HL-60 (cell line): ENCODE measurements around the gene SLC39A9.

ENCODE experiments used
- DNase-seq, 2 experiments: peaks; one replicate each; pipeline ENCODE4 v3.0.0-alpha.2; 2010 to 2020; ENCODE audit warnings: low read depth in 1 of 2, low spot score in 1 of 2
- H3K27ac ChIP-seq: fragments of 250-450 bp; sonication (Bioruptor Pico); replicated peaks from 2 replicates; pipeline ENCODE4 v1.5.1; 2020; ENCODE audit warnings: mild to moderate bottlenecking, moderate library complexity
- H3K27me3 ChIP-seq: fragments of 250-450 bp; sonication (Bioruptor Pico); 2 replicates; pipeline ENCODE4 v1.5.1; 2021; ENCODE audit warnings: mild to moderate bottlenecking, moderate library complexity; ENCODE audit not compliant: insufficient read depth, poor library complexity, severe bottlenecking
- H3K4me3 ChIP-seq: replicated peaks from 2 replicates; pipeline ENCODE4 v1.5.1; 2011; ENCODE audit warnings: mild to moderate bottlenecking, control low read depth, low read length; ENCODE audit not compliant: insufficient read depth
- GABPA ChIP-seq: IDR thresholded peaks from 2 replicates; pipeline ENCODE4 v1.6.1; 2012; ENCODE audit warnings: low read depth
- POLR2AphosphoS5 ChIP-seq: IDR thresholded peaks from 2 replicates; pipeline ENCODE4 v1.6.1; 2012; ENCODE audit warnings: low read depth
- SPI1 ChIP-seq: IDR thresholded peaks from 2 replicates; pipeline ENCODE4 v1.6.1; 2012; ENCODE audit warnings: low read depth, mild to moderate bottlenecking, borderline replicate concordance
- TF ChIP-seq, protein P1 (sequence below): IDR thresholded peaks from one replicate; pipeline ENCODE4 v1.5.1; 2011; ENCODE audit warnings: low read length, control low read depth, inconsistent platforms; ENCODE audit not compliant: insufficient read depth
- TF ChIP-seq, protein P2 (sequence below): IDR thresholded peaks from 2 replicates; pipeline ENCODE4 v1.6.1; 2012; ENCODE audit warnings: low read depth; ENCODE audit not compliant: insufficient replicate concordance

SLC39A9 gene

GRCh38 chr14:69459122-69459521 lies 60.6 kb downstream of the SLC39A9 start:
- Histone ChIP-seq H3K27me3 (no peaks in the 10 kb centered on the region), H3K27ac (no peak overlapping the region), H3K4me3 (no peak overlapping the region)
- no peak for DNase-seq
- TF ChIP-seq SPI1 (no peak), GABPA (no peak), POLR2AphosphoS5 (no peak)
- TF ChIP-seq, protein P1, sequence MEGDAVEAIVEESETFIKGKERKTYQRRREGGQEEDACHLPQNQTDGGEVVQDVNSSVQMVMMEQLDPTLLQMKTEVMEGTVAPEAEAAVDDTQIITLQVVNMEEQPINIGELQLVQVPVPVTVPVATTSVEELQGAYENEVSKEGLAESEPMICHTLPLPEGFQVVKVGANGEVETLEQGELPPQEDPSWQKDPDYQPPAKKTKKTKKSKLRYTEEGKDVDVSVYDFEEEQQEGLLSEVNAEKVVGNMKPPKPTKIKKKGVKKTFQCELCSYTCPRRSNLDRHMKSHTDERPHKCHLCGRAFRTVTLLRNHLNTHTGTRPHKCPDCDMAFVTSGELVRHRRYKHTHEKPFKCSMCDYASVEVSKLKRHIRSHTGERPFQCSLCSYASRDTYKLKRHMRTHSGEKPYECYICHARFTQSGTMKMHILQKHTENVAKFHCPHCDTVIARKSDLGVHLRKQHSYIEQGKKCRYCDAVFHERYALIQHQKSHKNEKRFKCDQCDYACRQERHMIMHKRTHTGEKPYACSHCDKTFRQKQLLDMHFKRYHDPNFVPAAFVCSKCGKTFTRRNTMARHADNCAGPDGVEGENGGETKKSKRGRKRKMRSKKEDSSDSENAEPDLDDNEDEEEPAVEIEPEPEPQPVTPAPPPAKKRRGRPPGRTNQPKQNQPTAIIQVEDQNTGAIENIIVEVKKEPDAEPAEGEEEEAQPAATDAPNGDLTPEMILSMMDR, result no peak
- TF ChIP-seq, protein P2, sequence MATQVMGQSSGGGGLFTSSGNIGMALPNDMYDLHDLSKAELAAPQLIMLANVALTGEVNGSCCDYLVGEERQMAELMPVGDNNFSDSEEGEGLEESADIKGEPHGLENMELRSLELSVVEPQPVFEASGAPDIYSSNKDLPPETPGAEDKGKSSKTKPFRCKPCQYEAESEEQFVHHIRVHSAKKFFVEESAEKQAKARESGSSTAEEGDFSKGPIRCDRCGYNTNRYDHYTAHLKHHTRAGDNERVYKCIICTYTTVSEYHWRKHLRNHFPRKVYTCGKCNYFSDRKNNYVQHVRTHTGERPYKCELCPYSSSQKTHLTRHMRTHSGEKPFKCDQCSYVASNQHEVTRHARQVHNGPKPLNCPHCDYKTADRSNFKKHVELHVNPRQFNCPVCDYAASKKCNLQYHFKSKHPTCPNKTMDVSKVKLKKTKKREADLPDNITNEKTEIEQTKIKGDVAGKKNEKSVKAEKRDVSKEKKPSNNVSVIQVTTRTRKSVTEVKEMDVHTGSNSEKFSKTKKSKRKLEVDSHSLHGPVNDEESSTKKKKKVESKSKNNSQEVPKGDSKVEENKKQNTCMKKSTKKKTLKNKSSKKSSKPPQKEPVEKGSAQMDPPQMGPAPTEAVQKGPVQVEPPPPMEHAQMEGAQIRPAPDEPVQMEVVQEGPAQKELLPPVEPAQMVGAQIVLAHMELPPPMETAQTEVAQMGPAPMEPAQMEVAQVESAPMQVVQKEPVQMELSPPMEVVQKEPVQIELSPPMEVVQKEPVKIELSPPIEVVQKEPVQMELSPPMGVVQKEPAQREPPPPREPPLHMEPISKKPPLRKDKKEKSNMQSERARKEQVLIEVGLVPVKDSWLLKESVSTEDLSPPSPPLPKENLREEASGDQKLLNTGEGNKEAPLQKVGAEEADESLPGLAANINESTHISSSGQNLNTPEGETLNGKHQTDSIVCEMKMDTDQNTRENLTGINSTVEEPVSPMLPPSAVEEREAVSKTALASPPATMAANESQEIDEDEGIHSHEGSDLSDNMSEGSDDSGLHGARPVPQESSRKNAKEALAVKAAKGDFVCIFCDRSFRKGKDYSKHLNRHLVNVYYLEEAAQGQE, result no peak

- TF ChIP-seq POLR2AphosphoS5, result no peak
- TF ChIP-seq, protein P1, result peak; percentile 29
- no peak for TF ChIP-seq GABPA
- no peak for TF ChIP-seq SPI1
- H3K27ac ChIP-seq, result no peak overlapping the region
- no peaks in the 10 kb centered on the region for H3K27me3 ChIP-seq
- H3K4me3 ChIP-seq, result no peak overlapping the region
- DNase-seq, result peak; percentile 29 to 40
Measured at GRCh38 chr14:69460093-69460701, 61.7 kb downstream of the SLC39A9 start.

DNA sequence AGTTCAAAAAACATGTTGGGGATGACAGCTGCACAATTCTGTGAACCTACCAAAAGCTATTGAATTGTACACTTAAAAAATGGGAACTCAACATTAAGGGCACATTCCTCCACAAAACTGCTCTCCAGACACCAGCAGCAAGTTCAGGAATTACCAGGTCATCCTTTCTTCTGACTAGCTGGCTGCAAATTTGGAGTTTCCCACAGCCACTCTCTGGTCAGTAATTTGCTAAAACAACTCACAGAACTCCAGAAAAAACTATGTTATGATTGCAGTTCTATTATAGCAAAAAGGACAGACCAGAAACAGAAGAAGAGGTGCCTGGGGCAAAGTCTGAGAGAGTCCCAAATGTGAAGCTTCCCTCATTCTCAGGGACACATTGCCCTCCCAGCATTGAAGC lies 65.9 kb downstream of the SLC39A9 start:
- DNase-seq, result no peak
- TF ChIP-seq GABPA, result no peak
- TF ChIP-seq POLR2AphosphoS5, result no peak
- TF ChIP-seq, protein P1, result no peak
- no peak for TF ChIP-seq SPI1
- TF ChIP-seq, protein P2, result no peak
- no peak overlapping the region for H3K27ac ChIP-seq

DNA sequence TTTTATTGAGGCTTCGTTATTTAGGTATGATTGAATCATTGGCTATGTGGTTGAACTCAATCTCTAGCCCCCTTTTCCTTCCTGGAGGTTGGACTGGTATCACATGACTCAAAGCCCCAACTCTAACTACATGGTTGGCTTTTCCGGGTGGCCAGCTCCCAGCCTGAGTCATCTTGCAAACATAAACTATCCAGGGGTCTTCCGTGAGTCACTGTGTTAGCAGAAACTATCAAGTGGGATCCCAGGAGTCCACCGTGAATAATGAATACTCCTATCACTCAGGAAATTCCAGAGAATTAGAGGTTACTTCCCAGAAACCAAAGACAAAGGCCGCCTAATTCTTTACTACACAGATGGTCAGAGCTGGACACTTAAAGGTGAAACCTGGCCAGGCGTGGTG lies 66.3 kb downstream of the SLC39A9 start:
- Histone ChIP-seq H3K27me3 (no peaks in the 10 kb centered on the region), H3K4me3 (no peak overlapping the region), H3K27ac (no peak overlapping the region)
- no peak for DNase-seq
- TF ChIP-seq, protein P2, result no peak
- TF ChIP-seq, protein P1, result no peak
- TF ChIP-seq GABPA, result no peak
- no peak for TF ChIP-seq POLR2AphosphoS5
- TF ChIP-seq SPI1, result no peak

More for the DNA sequence above, 65.9 kb downstream of the SLC39A9 start:
- H3K27me3 ChIP-seq, result no peaks in the 10 kb centered on the region
- no peak overlapping the region for H3K4me3 ChIP-seq
